SU-DHL-6 (cell line): ENCODE results near the gene TEX35.

Experiments used
- CTCF ChIP-seq: fragments of 200-600 bp; sonication (generic); IDR thresholded peaks from one replicate; pipeline ENCODE4 v1.5.1; 2017; ENCODE audit warnings: antibody characterized with exemption, mild to moderate bottlenecking, low read length, moderate library complexity; ENCODE audit not compliant: insufficient read depth, poor library complexity, severe bottlenecking
- EZH2phosphoT487 ChIP-seq: fragments of 200-600 bp; sonication (generic), shearing (Covaris generic); conservative IDR thresholded peaks from 2 replicates; pipeline ENCODE4 v1.6.1; 2018; ENCODE audit warnings: mild to moderate bottlenecking, antibody characterized with exemption, low read length, moderate library complexity, mixed read lengths

- TF ChIP-seq CTCF (no peak), EZH2phosphoT487 (no peak)
Observed at GRCh38 chr1:178491721-178492120, 21.2 kb upstream of the TEX35 start.
